Femur (tissue), 1 donor: ENCODE data around the gene GARIN5A.
A peak's percentile ranks its signal among the peaks of the same experiment; 100 is the strongest.

Source experiments
- DNase-seq: peaks from one replicate; pipeline ENCODE4 v3.0.0-alpha.2; 2017

GARIN5A gene

GRCh38 chr19:50476224-50476906 lies at the start of gene GARIN5A, which contains the start of gene EMC10:
Gene GARIN5A (minus strand): TSS chr19:50476848. CDS start chr19:50476388, 460 bp downstream.
Gene EMC10 (plus strand): TSS chr19:50476507. CDS start chr19:50476545, 38 bp downstream.
- DNase-seq, result peak; percentile 95

GRCh38 chr19:50522881-50523280 lies 46.2 kb upstream of the GARIN5A start:
- DNase-seq, result no peak

- no peak for DNase-seq
Observed at GRCh38 chr19:50520822-50521465, 44.3 kb upstream of the GARIN5A start.

- no peak for DNase-seq
Observed at GRCh38 chr19:50519006-50519575, 42.4 kb upstream of the GARIN5A start.

- no peak for DNase-seq
Observed at GRCh38 chr19:50518091-50519005, 41.7 kb upstream of the GARIN5A start.

GRCh38 chr19:50517704-50518075 lies 41.0 kb upstream of the GARIN5A start:
- DNase-seq, result no peak

GRCh38 chr19:50516964-50517703 lies 40.5 kb upstream of the GARIN5A start:
- no peak for DNase-seq

- DNase-seq, result no peak
Observed at GRCh38 chr19:50516456-50516855, 39.8 kb upstream of the GARIN5A start.

- DNase-seq, result no peak
Observed at GRCh38 chr19:50515168-50515561, 38.5 kb upstream of the GARIN5A start.

GRCh38 chr19:50514346-50515167 lies 37.9 kb upstream of the GARIN5A start:
- DNase-seq, result no peak

- DNase-seq, result no peak
Observed at GRCh38 chr19:50513746-50514345, 37.2 kb upstream of the GARIN5A start, which contains the start of gene ASPDH. Gene ASPDH (minus strand): TSS chr19:50513913. CDS start chr19:50513823, 90 bp downstream.

- DNase-seq, result no peak
Observed at GRCh38 chr19:50512999-50513745, 36.5 kb upstream of the GARIN5A start.

- peak; percentile 43 for DNase-seq
Observed at GRCh38 chr19:50512112-50512998, 35.7 kb upstream of the GARIN5A start.

- peak; percentile 99 for DNase-seq
Observed at GRCh38 chr19:50511069-50511822, 34.6 kb upstream of the GARIN5A start, which contains the start of gene JOSD2. Gene JOSD2 (minus strand): TSS chr19:50511191. CDS start chr19:50510431, 760 bp downstream.

- no peak for DNase-seq
Observed at GRCh38 chr19:50510700-50511068, 34.0 kb upstream of the GARIN5A start.

GRCh38 chr19:50510121-50510670 lies 33.5 kb upstream of the GARIN5A start:
- peak; percentile 52 for DNase-seq

- DNase-seq, result no peak
Observed at GRCh38 chr19:50509366-50509765, 32.7 kb upstream of the GARIN5A start.

GRCh38 chr19:50508843-50509190 lies 32.2 kb upstream of the GARIN5A start:
- DNase-seq, result no peak
